Measurements from ENCODE around the gene LMX1B.

The LMX1B gene

DNA sequence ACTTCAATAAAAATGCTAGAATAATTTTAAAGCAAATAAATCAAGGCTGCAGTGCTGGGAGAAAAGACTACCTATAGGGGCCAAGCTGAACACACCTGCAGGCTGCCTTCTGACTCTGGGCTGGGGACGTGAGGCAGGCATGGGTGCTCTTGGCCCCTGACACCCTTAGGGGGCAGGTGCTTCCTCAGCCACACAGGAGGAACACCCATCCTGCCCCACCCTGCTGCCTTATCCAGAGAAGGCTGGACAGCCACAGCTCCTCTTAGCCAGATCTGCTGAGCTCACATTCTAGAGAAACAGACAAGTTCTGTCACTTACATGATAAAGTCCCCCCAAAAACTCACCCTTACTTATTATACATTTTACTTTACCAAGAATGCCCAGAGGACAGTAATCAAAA is 6.6 kb upstream of the LMX1B start:
- ATAC-seq (replicated peaks; ENCODE audit: extremely low read depth, poor library complexity, severe bottlenecking) = no peak
- Mint-ChIP-seq H3K27me3 (peaks cover 85% of the 10 kb centered on the region), H3K4me1 (peaks cover 10% of the 10 kb centered on the region)

GRCh38 chr9:126607731-126608130 is 6.0 kb upstream of the LMX1B start:
- Mint-ChIP-seq H3K4me3 (no peak overlapping the region), H3K4me1 (peaks cover 12% of the 10 kb centered on the region), H3K36me3 (ENCODE audit: insufficient read depth) (peaks cover 3% of the 10 kb centered on the region), H3K27ac (ENCODE audit: low read depth) (no peak overlapping the region), H3K27me3 (peaks cover 89% of the 10 kb centered on the region), H3K9me3 (no peaks in the 10 kb centered on the region)
- no peak for DNase-seq (ENCODE audit: low spot score in 2 of 2)
- ATAC-seq (replicated peaks; ENCODE audit: extremely low read depth, poor library complexity, severe bottlenecking) = no peak

More for the DNA sequence above, 6.6 kb upstream of the LMX1B start:
- no peaks in the 10 kb centered on the region for H3K9me3 Mint-ChIP-seq
- H3K27ac Mint-ChIP-seq (ENCODE audit: low read depth) = no peak overlapping the region
- H3K4me3 Mint-ChIP-seq = no peak overlapping the region
- H3K36me3 Mint-ChIP-seq (ENCODE audit: insufficient read depth) = peaks cover 3% of the 10 kb centered on the region
- no peak for DNase-seq (ENCODE audit: low spot score in 2 of 2)

GRCh38 chr9:126608551-126608950 is 5.2 kb upstream of the LMX1B start:
- no peaks in the 10 kb centered on the region for H3K9me3 Mint-ChIP-seq
- H3K27ac Mint-ChIP-seq (ENCODE audit: low read depth) = no peak overlapping the region
- ATAC-seq (replicated peaks; ENCODE audit: extremely low read depth, poor library complexity, severe bottlenecking) = no peak
- no peak for DNase-seq (ENCODE audit: low spot score in 2 of 2)
- peaks cover 85% of the 10 kb centered on the region for H3K27me3 Mint-ChIP-seq
- H3K4me3 Mint-ChIP-seq = no peak overlapping the region
- H3K36me3 Mint-ChIP-seq (ENCODE audit: insufficient read depth) = peaks cover 3% of the 10 kb centered on the region
- peaks cover 12% of the 10 kb centered on the region for H3K4me1 Mint-ChIP-seq

GRCh38 chr9:126609191-126609590 is 4.5 kb upstream of the LMX1B start:
- Mint-ChIP-seq H3K9me3 (no peaks in the 10 kb centered on the region), H3K4me3 (no peak overlapping the region), H3K36me3 (ENCODE audit: insufficient read depth) (peaks cover 3% of the 10 kb centered on the region), H3K27ac (ENCODE audit: low read depth) (no peak overlapping the region), H3K27me3 (peaks cover 80% of the 10 kb centered on the region), H3K4me1 (peaks cover 12% of the 10 kb centered on the region)
- DNase-seq (ENCODE audit: low spot score in 2 of 2) = no peak
- ATAC-seq (replicated peaks; ENCODE audit: extremely low read depth, poor library complexity, severe bottlenecking) = no peak

GRCh38 chr9:126609711-126610388 is 3.9 kb upstream of the LMX1B start:
- Mint-ChIP-seq H3K4me3 (no peak overlapping the region), H3K9me3 (no peaks in the 10 kb centered on the region), H3K27me3 (peaks cover 80% of the 10 kb centered on the region), H3K27ac (ENCODE audit: low read depth) (no peak overlapping the region), H3K36me3 (ENCODE audit: insufficient read depth) (peaks cover 5% of the 10 kb centered on the region), H3K4me1 (peaks cover 17% of the 10 kb centered on the region)
- DNase-seq (ENCODE audit: low spot score in 2 of 2) (no peak), ATAC-seq (replicated peaks; ENCODE audit: extremely low read depth, poor library complexity, severe bottlenecking) (no peak)

GRCh38 chr9:126611193-126611591 is 2.5 kb upstream of the LMX1B start:
- ATAC-seq (replicated peaks; ENCODE audit: extremely low read depth, poor library complexity, severe bottlenecking) (no peak), DNase-seq (ENCODE audit: low spot score in 2 of 2) (no peak)
- Mint-ChIP-seq H3K4me1 (peaks cover 17% of the 10 kb centered on the region), H3K36me3 (ENCODE audit: insufficient read depth) (peaks cover 5% of the 10 kb centered on the region), H3K27me3 (peaks cover 82% of the 10 kb centered on the region), H3K9me3 (no peaks in the 10 kb centered on the region), H3K4me3 (peak overlapping the region; percentile 66), H3K27ac (ENCODE audit: low read depth) (no peak overlapping the region)

GRCh38 chr9:126611592-126612325 is 2.0 kb upstream of the LMX1B start:
- ATAC-seq (replicated peaks; ENCODE audit: extremely low read depth, poor library complexity, severe bottlenecking) (peak; percentile 77), DNase-seq (ENCODE audit: low spot score in 2 of 2) (peak; percentile 55 to 61)
- H3K9me3 Mint-ChIP-seq = no peaks in the 10 kb centered on the region
- peaks cover 82% of the 10 kb centered on the region for H3K27me3 Mint-ChIP-seq
- peaks cover 17% of the 10 kb centered on the region for H3K4me1 Mint-ChIP-seq
- H3K27ac Mint-ChIP-seq (ENCODE audit: low read depth) = no peak overlapping the region
- H3K4me3 Mint-ChIP-seq = peak overlapping the region; percentile 66
- H3K36me3 Mint-ChIP-seq (ENCODE audit: insufficient read depth) = peaks cover 5% of the 10 kb centered on the region

DNA sequence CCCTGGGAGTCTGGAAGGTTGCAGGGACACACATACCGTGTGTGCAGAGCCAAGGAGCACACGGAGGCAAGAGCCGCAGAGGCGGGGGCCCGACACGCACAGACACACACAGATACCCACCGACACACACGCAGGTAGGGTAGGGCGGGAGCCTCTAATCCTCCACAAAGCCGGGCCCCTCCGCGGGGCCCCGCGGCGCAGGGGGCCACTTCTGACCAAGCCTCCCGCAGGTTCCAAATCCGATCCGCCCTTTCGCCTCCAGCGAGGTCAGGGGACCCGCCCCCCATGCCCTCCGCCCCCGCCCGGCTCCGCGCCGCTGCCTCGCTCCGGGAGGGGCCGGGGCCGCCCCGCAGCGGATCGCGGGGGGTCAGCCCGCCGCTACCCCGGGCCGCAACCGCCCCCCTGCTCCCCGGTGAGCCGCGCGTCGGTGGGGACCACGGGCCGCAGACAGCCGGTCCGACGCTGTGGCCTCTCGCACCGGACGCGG is 1.4 kb upstream of the LMX1B start:
- DNase-seq (ENCODE audit: low spot score in 2 of 2) = no peak
- ATAC-seq (replicated peaks; ENCODE audit: extremely low read depth, poor library complexity, severe bottlenecking) = no peak
- Mint-ChIP-seq H3K27ac (ENCODE audit: low read depth) (no peak overlapping the region), H3K4me3 (peak overlapping the region; percentile 67), H3K4me1 (peaks cover 17% of the 10 kb centered on the region), H3K27me3 (peaks cover 82% of the 10 kb centered on the region), H3K9me3 (no peaks in the 10 kb centered on the region), H3K36me3 (ENCODE audit: insufficient read depth) (peaks cover 5% of the 10 kb centered on the region)

DNA sequence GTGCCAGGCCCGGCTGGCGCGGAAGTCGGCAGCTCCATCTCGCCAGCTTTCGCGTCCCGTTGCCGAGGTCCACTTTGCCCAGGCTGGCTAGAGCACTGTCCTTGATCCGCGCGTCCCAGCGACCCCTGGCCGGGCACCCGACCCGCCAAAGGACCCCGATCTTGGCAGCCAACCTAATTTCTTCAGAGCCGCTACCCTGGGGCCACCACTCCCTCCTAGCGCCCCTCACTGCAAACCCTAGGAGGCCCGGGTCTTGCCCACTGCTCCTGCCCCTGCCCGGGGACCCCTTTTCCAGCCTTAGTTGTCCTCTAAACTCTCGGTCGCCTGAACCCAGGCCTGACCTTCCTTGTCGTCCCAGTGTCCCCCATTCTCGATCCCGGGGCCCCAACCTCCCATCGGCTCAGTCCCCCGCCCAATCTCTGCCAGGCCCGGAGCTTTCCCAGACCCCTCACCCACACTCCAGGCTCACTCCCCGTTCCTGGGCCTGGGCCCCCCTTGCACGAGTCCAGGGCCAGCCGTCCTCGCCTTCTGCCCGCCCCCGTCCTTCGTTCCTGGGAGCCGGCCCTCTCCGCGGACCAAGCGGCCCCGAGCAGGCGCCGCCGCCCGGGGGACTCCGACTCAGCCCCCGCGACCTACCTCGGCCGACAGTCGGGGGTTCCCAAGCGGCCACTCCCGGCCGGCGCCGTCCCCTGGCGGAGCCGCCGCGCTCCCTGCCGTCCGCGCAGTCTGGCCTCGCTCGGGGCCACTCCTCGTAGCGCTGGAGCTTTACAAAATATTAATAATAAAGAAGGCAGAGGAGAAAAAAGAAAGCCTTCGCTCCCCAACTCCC is 701 bp upstream of the LMX1B start:
- peaks cover 17% of the 10 kb centered on the region for H3K4me1 Mint-ChIP-seq
- ATAC-seq (replicated peaks; ENCODE audit: extremely low read depth, poor library complexity, severe bottlenecking) = no peak
- no peak for DNase-seq (ENCODE audit: low spot score in 2 of 2)
- H3K4me3 Mint-ChIP-seq = peak overlapping the region; percentile 67
- H3K27me3 Mint-ChIP-seq = peaks cover 79% of the 10 kb centered on the region
- H3K36me3 Mint-ChIP-seq (ENCODE audit: insufficient read depth) = peaks cover 5% of the 10 kb centered on the region
- H3K9me3 Mint-ChIP-seq = no peaks in the 10 kb centered on the region
- no peak overlapping the region for H3K27ac Mint-ChIP-seq (ENCODE audit: low read depth)

- Mint-ChIP-seq H3K4me1 (peaks cover 17% of the 10 kb centered on the region), H3K27me3 (peaks cover 79% of the 10 kb centered on the region), H3K4me3 (peak overlapping the region; percentile 77), H3K9me3 (no peaks in the 10 kb centered on the region), H3K27ac (ENCODE audit: low read depth) (no peak overlapping the region), H3K36me3 (ENCODE audit: insufficient read depth) (peaks cover 5% of the 10 kb centered on the region)
- no peak for DNase-seq (ENCODE audit: low spot score in 2 of 2)
- no peak for ATAC-seq (replicated peaks; ENCODE audit: extremely low read depth, poor library complexity, severe bottlenecking)
Measured at GRCh38 chr9:126614088-126614454, 343 bp downstream of the LMX1B start.

DNA sequence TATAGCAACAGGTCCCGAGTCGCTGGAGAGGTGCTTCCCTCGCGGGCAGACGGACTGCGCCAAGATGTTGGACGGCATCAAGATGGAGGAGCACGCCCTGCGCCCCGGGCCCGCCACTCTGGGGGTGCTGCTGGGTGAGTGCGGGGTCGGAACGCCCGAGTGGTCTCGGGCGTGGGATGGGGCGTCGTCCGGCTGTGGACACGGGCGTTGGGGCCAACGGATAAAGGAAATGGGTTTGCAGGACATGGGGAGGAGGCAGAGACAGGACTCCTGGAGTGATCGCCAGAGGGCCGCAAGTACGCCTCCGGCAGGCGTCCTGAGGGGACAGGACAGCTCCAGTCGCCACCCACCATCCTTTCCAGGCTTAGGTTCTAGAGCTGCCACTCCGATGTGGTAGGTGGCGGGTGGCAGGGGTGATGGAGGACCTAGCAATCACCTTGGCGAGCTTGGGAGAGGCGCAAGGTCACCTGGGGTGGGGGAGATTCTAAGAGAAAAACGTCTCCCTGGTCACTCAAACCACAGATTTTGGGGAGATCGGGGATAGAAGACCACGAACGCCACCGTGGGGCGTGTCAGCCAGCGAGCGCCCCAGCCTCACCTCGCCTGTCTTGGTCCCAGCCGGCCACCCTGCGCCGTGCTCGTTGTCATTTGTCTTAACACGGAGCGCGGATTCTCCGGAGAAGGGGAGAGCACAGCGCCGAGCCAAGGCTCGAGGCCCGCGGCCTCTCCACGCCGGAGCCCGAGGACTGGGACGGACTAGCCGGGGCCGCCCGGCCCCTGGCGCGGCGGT is 922 bp downstream of the LMX1B start:
- DNase-seq (ENCODE audit: low spot score in 2 of 2) = no peak
- Mint-ChIP-seq H3K4me3 (peak overlapping the region; percentile 77), H3K27me3 (peaks cover 79% of the 10 kb centered on the region), H3K9me3 (no peaks in the 10 kb centered on the region), H3K27ac (ENCODE audit: low read depth) (no peak overlapping the region), H3K4me1 (peaks cover 17% of the 10 kb centered on the region), H3K36me3 (ENCODE audit: insufficient read depth) (peaks cover 6% of the 10 kb centered on the region)
- no peak for ATAC-seq (replicated peaks; ENCODE audit: extremely low read depth, poor library complexity, severe bottlenecking)

- H3K27ac Mint-ChIP-seq (ENCODE audit: low read depth) = no peak overlapping the region
- H3K9me3 Mint-ChIP-seq = no peaks in the 10 kb centered on the region
- H3K4me1 Mint-ChIP-seq = peaks cover 17% of the 10 kb centered on the region
- no peak overlapping the region for H3K4me3 Mint-ChIP-seq
- H3K36me3 Mint-ChIP-seq (ENCODE audit: insufficient read depth) = peaks cover 6% of the 10 kb centered on the region
- DNase-seq (ENCODE audit: low spot score in 2 of 2) (no peak), ATAC-seq (replicated peaks; ENCODE audit: extremely low read depth, poor library complexity, severe bottlenecking) (no peak)
- peaks cover 79% of the 10 kb centered on the region for H3K27me3 Mint-ChIP-seq
Measured at GRCh38 chr9:126615245-126615790, 1.6 kb downstream of the LMX1B start.

Measured in central memory CD8-positive, alpha-beta T cell (primary cell).